AG04450 (cell line): ENCODE data around the gene ECE2. TPM values are rescaled to one million over a fixed set of nuclear protein-coding genes. Genes with fewer than 3 reads are reported as not detected.

Source experiments
- CTCF ChIA-PET: fragments of 300-600, 350-600 bp; formaldehyde crosslinking; extraction: SDS; loops from one replicate; lab custom pipeline; 2022; ENCODE audit warnings: antibody characterized with exemption, inconsistent platforms; lab: Charles Lee
- POLR2A ChIA-PET: fragments of 350-600 bp; formaldehyde crosslinking; extraction: SDS; loops from one replicate; lab custom pipeline; 2021; ENCODE audit warnings: antibody characterized with exemption, inconsistent platforms; lab: Yijun Ruan, JAX
- DNase-seq: peaks from one replicate; pipeline ENCODE4 v3.0.0-alpha.2; 2011; ENCODE audit warnings: low read depth, low spot score
- H3K27ac ChIP-seq: one replicate; pipeline ENCODE4 v1.5.1; 2012; ENCODE audit warnings: low read depth, low read length, control low read depth
- H3K27me3 ChIP-seq: one replicate; pipeline ENCODE4 v1.6.0; 2012; ENCODE audit warnings: low read length; ENCODE audit not compliant: control insufficient read depth, insufficient read depth
- H3K4me3 ChIP-seq: 2 replicates; pipeline ENCODE4 v1.5.1; 2011; ENCODE audit warnings: mild to moderate bottlenecking, low read depth, low read length, control low read depth
- H3K9me3 ChIP-seq: 2 replicates; pipeline ENCODE4 v1.5.1; 2012; ENCODE audit warnings: low read length; ENCODE audit not compliant: control insufficient read depth, insufficient read depth
- CTCF ChIP-seq: IDR thresholded peaks from 2 replicates; pipeline ENCODE4 v1.5.1; 2011; ENCODE audit warnings: low read depth, low read length, control low read depth, inconsistent platforms
- polyA plus RNA-seq: library from polyadenylated mRNA; depleted of rRNA; stranded (reverse); fragments of >200 nt; gene quantifications from 2 replicates; pipeline ENCODE4 v1.2.3, GENCODE V29; 2011

The ECE2 gene
- polyA plus RNA-seq, 1 experiment = not detected

GRCh38 chr3:184272269-184272668 lies 3.6 kb upstream of the ECE2 start:
- no peak for TF ChIP-seq CTCF
- no peak for DNase-seq
- Histone ChIP-seq H3K9me3 (no peaks in the 10 kb centered on the region), H3K27ac (no peak overlapping the region), H3K27me3 (peaks cover 25% of the 10 kb centered on the region), H3K4me3 (no peak overlapping the region)
- ChIA-PET POLR2A (no interaction called here), CTCF (interaction anchor here (0.9 to 1.3 kb wide), 2 partner anchors 22 to 32 kb away, joined by 3 read pairs; no protein-coding TSS in a partner anchor)

- DNase-seq = no peak
- CTCF ChIA-PET = no interaction called here
- Histone ChIP-seq H3K27me3 (peaks cover 42% of the 10 kb centered on the region), H3K4me3 (no peak overlapping the region), H3K9me3 (no peaks in the 10 kb centered on the region), H3K27ac (no peak overlapping the region)
- no peak for TF ChIP-seq CTCF
- POLR2A ChIA-PET = no interaction called here
Observed at GRCh38 chr3:184275381-184275701, 481 bp upstream of the ECE2 start.

GRCh38 chr3:184277366-184277765 lies 1.5 kb downstream of the ECE2 start:
- no peak for DNase-seq
- TF ChIP-seq CTCF = no peak
- CTCF ChIA-PET = no interaction called here

DNA sequence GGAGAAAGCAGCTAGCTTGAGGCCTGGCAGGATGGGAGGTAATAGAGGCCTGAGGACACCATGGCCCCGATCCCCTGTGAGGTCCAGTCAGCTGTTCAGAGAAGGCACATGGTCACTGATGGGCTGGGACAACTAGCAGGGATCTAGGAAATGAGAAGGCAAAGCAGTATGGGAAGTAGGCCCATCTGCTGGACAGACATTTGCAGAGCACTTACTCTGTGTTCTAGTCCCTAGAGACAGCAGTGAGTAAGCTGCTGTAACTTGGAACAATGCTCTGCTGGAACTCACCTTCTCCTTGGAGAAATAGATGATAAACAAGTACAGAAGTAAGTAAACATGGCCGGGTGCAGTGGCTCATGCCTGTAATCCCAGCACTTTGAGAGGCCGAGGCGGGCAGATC lies 7.1 kb downstream of the ECE2 start:
- Histone ChIP-seq H3K27me3 (peaks cover 22% of the 10 kb centered on the region), H3K4me3 (no peak overlapping the region), H3K9me3 (no peaks in the 10 kb centered on the region; the same call in 1 of the 2 replicates), H3K27ac (no peak overlapping the region)
- no peak for DNase-seq
- no peak for TF ChIP-seq CTCF
- POLR2A ChIA-PET = no interaction called here
- CTCF ChIA-PET = interaction anchor here (1.0 kb wide), 1 partner anchor 33 kb away, joined by 4 read pairs; no protein-coding TSS in a partner anchor

More at GRCh38 chr3:184277366-184277765, 1.5 kb downstream of the ECE2 start:
- Histone ChIP-seq H3K27ac (no peak overlapping the region), H3K9me3 (no peaks in the 10 kb centered on the region), H3K27me3 (peaks cover 46% of the 10 kb centered on the region), H3K4me3 (no peak overlapping the region)
- POLR2A ChIA-PET = no interaction called here

- no peak overlapping the region for H3K4me3 ChIP-seq
- no peak overlapping the region for H3K27ac ChIP-seq
- H3K9me3 ChIP-seq = no peaks in the 10 kb centered on the region; the same call in 1 of the 2 replicates
- peaks cover 18% of the 10 kb centered on the region for H3K27me3 ChIP-seq
- ChIA-PET CTCF (interaction anchor here (0.6 to 1.0 kb wide), 2 partner anchors 34 to 381 kb away, joined by 4 to 5 read pairs; no protein-coding TSS in a partner anchor), POLR2A (interaction anchor here (0.6 kb wide), 1 partner anchor 104 kb away, joined by 4 read pairs; no protein-coding TSS in a partner anchor)
- no peak for TF ChIP-seq CTCF
- DNase-seq = no peak
Observed at GRCh38 chr3:184283681-184284080, 7.9 kb downstream of the ECE2 start.
